ENCODE data around the gene SOX18. TPM values are rescaled to one million over a fixed set of nuclear protein-coding genes. Genes with fewer than 3 reads are reported as not detected.

The SOX18 gene
- total and polyA plus RNA-seq, 2 of the 13 experiments (the other 11 are each of a cell fraction or from before 2014, with no cell fraction given) = 1.6 to 1.9 TPM

- no peak for TF ChIP-seq SRSF4 (IDR thresholded peaks at IDR 0.05; ENCODE audit: low read depth, low read length, poor library complexity, severe bottlenecking)
- TF ChIP-seq EZH2 (conservative IDR thresholded peaks at IDR 0.05; ENCODE audit: low read depth, low read length) = no peak
- TF ChIP-seq ZNF768 (CRISPR knock-in tag; IDR thresholded peaks at IDR 0.05) = peak; percentile 26; the same call in 1 of the 2 replicates
- 0 out of 2 replicates have a peak, but pooled peaks have one; percentile 23 for TF ChIP-seq FOXC1 (CRISPR knock-in tag; IDR thresholded peaks at IDR 0.05; ENCODE audit: borderline replicate concordance)
- TF ChIP-seq ZNF784 (CRISPR knock-in tag; IDR thresholded peaks at IDR 0.05; ENCODE audit: borderline replicate concordance) = peak; percentile 44; the same call in 1 of the 2 replicates
- TF ChIP-seq ZNF564 (CRISPR knock-in tag; IDR thresholded peaks at IDR 0.05) = peak; percentile 63; the same call in 1 of the 2 replicates
- 0 out of 2 replicates have a peak, but pooled peaks have one; percentile 14 for TF ChIP-seq SIN3A (IDR thresholded peaks at IDR 0.05; ENCODE audit: borderline replicate concordance, low read depth, low read length)
- no peak for TF ChIP-seq SRF (IDR thresholded peaks at IDR 0.05; ENCODE audit: low read depth, low read length)
- TF ChIP-seq ZNF547 (CRISPR knock-in tag; IDR thresholded peaks at IDR 0.05) = 0 out of 2 replicates have a peak, but pooled peaks have one; percentile 75
- TF ChIP-seq U2AF1 (optimal IDR thresholded peaks at IDR 0.05; ENCODE audit: low read depth, low read length) = no peak
- TF ChIP-seq POLR2A (IDR thresholded peaks at IDR 0.05; ENCODE audit: insufficient read depth in 1 of 2, low read depth in 2 of 2, low read length in 2 of 2) = 0 out of 4 replicates have a peak, but pooled peaks of 1 of the 2 experiments have one; percentile 5
- TF ChIP-seq MTERF4 (CRISPR knock-in tag; IDR thresholded peaks at IDR 0.05) = 0 out of 2 replicates have a peak, but pooled peaks have one; percentile 30
- no peak for TF ChIP-seq CHD4 (IDR thresholded peaks at IDR 0.05; ENCODE audit: borderline replicate concordance, low read length)
- peak; percentile 36; the same call in 1 of the 2 replicates for TF ChIP-seq PHF8 (CRISPR knock-in tag; IDR thresholded peaks at IDR 0.05)
- TF ChIP-seq ZNF619 (CRISPR knock-in tag; IDR thresholded peaks at IDR 0.05) = peak; percentile 89
- TF ChIP-seq RNF219 (CRISPR knock-in tag; IDR thresholded peaks at IDR 0.05) = no peak
- peak; percentile 49 for TF ChIP-seq ZNF883 (CRISPR knock-in tag; IDR thresholded peaks at IDR 0.05; ENCODE audit: not compliant biosample characterization)
- no peak for TF ChIP-seq ZBTB4 (CRISPR knock-in tag; IDR thresholded peaks at IDR 0.05; ENCODE audit: borderline replicate concordance)
- TF ChIP-seq SUZ12 (IDR thresholded peaks at IDR 0.05; ENCODE audit: low read depth, low read length) = no peak
- no peak for TF ChIP-seq NRL (CRISPR knock-in tag; IDR thresholded peaks at IDR 0.05; ENCODE audit: borderline replicate concordance)
- 0 out of 2 replicates have a peak, but pooled peaks have one; percentile 63 for TF ChIP-seq ZNF567 (CRISPR knock-in tag; IDR thresholded peaks at IDR 0.05; ENCODE audit: borderline replicate concordance)
- no peak for TF ChIP-seq ZNF766 (CRISPR knock-in tag; IDR thresholded peaks at IDR 0.05; ENCODE audit: borderline replicate concordance)
Measured at GRCh38 chr20:64080013-64080812, 30.8 kb upstream of the SOX18 start, which contains the start of gene OPRL1 (continued).

Measured in HepG2 (cell line).